ENCODE measurements around the gene GPC6.

- TF ChIP-seq CTCF (conservative IDR thresholded peaks at IDR 0.05; ENCODE audit: low read length) (no peak), EZH2phosphoT487 (IDR thresholded peaks at IDR 0.05; ENCODE audit: borderline replicate concordance) (no peak)
Measured at GRCh38 chr13:93977986-93978385, 751.4 kb downstream of the GPC6 start.
